Right renal cortex interstitium (tissue), 3 donors: ENCODE results near the gene NR6A1. TPM values are rescaled to one million over a fixed set of nuclear protein-coding genes. Genes with fewer than 3 reads are reported as not detected.

ENCODE experiments used
- DNase-seq, 3 donors: peaks; one replicate each; pipeline ENCODE4 v3.0.0-alpha.2; 2013; ENCODE audit warnings: low read depth in 3 of 3, low spot score in 2 of 3
- polyA plus RNA-seq, 3 donors: library from polyadenylated mRNA; unstranded; fragments of 120-200 nt; gene quantifications; one replicate each; pipeline ENCODE4 v1.2.1, GENCODE V29; 2013; ENCODE audit not compliant: insufficient read length in 3 of 3

Gene NR6A1
- polyA plus RNA-seq, 3 donors = 0.57 to 1.1 (median 0.89) TPM

DNA sequence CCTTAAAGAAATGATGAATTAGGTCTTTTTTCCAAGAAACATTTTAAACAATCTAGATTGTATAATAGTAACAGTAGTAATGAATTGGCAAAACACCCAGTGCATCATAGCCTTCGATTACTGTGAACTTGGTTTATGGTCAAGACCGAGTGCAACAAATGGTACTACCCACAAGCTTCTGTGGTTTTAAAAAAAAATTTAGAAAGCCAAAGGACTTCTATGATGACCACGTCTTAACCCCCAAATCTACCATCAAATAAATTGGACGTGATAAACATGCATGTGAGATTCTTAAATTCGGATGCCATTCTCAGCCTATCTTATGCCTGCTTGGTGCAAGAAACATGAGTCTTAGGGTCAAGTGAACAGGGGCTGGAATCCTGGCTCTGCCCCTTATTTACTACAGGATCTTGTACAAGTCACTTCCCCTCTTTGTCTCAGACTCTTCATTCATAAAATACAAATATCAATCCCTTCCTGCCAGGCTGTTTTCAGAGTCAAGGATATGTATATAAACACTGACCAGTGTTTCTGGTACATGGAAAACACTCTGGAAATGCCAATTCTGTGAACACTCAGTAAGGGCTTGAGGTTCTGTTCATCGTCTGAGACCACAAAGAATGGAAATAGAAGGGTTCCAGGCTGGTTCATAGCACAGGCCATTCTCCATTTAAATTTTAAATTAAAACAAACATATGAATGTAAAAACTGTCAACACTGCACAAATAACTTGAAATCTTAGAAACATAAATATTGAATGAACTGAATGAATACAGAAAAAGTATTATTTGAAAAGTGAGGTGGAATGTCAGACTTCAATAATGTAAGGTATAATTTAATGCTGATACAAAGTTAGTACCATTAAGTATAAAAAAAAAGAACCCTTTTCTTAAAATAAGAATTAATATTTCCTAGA lies 107.8 kb downstream of the NR6A1 start:
- DNase-seq = no peak

DNA sequence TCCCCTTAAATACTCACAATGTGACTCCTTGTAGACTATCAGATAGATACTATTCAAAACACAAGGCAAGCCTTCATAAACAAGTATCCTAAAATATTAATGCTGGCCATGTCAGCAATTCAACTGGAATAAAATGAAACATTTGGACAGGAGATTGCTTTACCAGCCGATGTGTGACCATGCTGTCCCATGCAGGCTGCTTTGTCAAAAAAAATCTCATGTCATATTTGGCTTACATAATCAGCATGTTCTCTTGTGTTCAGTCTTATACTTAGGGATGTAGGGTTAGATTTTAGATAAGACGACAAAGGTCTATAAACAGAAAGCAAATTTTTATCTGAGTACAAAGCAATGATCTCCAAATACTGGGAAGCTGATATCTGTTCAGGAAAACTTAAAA lies 108.5 kb downstream of the NR6A1 start:
- DNase-seq = no peak

DNA sequence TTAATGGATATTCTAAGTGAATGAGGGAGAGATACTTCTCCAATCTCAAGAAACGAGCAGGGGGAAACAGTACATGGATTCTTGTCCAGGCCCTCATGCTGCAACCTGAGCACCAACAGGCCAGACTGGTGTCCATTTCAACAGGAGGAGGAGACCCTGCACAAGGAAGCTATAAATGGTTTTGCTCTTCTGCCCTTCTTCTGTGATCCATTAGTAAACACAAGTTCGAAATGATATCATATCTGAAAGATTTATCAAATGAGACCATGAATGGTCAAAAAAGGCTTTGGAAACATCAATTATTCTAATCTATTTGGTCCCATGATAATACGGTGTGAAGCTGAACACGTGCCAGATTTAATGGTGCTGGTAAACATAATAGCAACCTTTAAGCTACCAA lies 109.8 kb downstream of the NR6A1 start:
- DNase-seq = no peak

DNA sequence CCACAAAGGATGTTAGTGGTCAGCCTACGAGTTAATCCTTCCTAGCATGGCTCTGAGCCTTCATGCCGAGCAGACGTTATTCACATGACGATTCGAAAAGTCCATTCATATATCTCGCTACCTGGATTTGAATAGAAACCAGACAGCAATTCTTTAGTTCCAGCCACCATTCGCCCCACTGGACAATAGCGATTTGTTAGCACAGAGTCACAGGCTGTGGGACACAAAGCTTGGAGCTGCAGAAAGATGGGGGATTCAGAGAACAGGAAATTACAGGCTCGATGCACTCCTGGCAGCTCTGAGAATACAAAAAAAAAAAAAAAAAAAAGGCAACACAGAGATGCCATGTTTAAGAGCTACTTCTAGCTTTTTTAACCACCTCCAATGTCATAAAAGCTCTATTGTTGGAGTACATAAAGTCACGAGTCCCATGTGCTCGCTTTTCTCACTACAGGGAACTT lies 110.7 kb downstream of the NR6A1 start:
- peak; percentile 58 to 76 (median 73) for DNase-seq

DNA sequence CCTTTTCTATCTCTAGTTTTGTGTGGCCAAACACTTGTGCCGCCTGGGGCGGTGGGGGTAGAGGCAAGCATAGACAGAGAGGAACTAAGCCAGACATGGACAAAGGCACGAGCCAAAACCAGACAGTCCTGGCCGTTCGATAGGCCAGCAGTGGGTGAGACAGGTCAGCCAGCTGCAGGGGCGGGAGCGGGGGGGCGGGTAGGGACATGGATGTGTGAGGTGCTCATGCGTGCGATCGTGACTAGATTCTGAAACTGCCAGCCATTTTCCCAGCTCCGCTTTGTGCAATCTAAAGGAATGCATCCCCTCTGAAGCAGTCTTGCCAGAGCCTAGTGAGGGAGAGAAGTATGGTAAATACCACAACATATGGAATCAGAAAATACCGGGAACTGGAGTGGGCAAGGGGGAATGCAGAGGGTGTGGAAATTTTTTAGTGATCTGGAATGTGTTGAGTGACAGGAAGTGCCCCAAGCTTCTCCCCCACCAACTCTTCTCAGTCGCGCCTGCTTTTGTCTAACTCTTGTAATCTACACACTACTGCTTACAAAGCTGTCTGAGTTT lies 111.9 kb downstream of the NR6A1 start:
- peak; percentile 75 to 85 (median 79) for DNase-seq

DNA sequence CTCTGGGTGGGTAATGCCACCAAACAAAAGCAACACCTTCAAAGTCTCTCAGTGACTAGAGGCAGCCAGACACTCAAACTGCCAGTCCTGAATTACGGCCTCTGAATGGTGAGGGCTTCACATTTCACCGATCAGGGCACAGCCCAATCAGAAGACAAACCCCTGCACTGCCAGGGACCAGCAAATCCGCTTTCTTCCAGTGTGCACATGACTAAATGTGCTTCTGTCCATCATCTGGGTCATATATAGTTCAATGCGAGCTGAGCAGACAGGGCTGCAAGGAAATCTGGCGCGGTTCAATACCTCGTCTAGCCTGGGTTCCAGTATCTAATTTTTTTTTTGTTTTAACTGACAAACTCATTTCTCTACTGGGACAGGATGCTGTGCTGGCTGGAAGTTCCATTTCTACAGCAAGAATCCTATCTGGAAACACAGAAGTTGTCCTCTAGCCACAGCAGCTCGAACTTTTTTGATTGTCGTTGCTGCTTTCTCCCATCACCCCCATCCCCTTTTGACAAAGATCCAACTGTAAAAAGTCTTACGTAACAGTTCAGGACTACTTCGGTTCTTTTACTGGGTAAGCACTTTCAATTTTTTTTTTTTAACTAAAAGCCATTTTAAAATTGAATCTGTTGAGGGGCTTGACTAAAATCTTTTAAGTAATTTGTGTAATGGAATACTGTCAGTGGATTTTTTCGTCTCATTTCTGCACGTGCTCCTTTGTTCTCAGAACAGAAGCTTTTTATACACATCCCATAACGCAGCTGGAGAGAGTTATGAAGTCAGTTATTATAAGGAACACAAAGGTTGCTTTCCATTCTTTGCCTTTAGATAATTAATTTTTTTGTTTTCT lies 112.7 kb downstream of the NR6A1 start:
- DNase-seq = peak; percentile 92 to 94 (median 94)

DNA sequence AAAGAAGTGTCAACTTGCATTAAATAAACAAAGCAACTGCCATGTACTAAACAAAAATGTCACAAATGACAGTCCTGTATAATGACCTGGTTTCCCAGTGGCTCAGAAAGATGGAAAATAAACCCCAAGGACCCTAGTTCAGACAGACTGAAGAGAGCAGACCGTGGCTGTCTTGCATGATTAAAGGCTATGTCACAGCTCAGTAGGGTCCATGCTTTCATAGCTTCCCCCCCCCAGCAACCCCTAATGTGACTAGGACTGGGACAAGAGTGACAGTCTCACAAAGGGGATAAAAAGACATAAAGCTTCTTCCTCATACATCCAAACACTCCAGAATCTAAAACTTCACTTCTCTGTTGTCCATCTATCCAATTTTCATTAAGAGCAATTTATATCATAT lies 113.6 kb downstream of the NR6A1 start:
- no peak for DNase-seq

DNA sequence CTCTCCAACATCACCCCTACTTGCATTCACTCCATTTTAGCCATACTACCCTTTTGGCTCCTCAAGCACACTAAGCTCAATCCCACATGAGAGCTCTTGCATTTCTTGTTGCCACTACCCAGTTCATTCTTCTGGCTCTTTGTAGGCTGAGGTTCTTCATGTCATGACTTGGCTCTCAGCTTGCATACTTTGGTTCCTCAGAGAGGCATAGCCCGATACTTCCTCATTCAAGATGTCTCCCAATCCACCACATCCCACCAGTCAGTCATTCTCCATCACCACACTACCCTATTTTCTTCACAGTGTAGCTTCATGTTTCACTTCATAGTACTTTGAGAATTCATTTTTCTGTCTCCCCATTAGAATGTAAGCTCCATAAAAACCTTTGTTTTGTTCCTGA lies 116.7 kb downstream of the NR6A1 start:
- DNase-seq = no peak

DNA sequence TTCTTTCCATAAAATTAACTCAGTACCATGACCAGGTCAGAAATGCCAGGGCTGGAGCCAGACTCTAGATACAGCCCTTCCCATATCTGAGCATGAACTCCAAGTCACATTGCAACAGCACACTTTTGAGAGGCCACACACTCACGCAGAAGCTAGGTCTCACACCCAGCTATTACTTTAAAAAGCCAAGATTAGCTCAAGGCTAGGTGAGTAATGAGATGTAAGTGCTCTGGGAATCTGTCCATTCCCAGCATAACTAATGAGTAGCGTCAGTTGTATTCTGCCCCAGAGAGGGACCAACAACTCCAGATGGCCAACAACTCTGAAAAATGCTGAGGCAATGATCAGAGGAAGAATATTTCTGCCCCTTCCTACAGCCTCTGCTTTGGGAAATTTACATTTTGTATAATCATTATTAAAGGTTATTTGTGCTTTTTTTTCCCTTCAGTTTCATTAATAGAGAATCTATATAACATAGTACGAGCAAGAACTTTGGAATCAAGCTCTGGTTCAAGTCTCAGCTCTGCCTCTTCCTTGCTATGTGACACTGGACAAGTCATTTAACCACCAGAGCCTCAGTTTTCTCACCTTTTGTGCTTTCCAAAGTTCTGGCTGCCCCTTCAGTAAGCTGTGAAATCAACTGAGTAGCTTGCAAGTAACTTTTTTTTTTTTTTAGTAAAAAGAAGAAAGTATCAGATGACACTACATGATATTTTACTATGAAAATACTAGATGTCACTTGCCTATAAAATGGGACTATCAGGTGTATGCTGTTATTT lies 118.3 kb downstream of the NR6A1 start:
- DNase-seq = no peak

DNA sequence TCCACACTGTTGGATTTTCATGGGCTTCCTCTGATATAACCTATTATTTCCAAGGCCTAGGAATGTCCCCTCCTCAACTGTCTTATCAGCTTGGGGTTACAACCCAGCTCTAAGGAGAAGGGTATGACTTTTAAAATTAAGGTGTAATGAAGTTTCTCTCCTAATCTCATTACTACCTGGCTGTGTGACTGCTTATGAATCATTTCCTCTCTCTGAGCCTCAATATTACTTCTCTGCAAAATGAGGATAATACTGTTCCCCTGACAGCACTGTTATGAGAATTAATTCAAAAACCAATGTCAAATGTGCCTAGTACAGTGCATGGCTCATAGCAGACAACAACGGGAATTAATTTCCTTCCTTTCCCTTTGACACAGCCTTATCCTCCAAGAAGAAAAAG lies 118.9 kb downstream of the NR6A1 start:
- DNase-seq = no peak

DNA sequence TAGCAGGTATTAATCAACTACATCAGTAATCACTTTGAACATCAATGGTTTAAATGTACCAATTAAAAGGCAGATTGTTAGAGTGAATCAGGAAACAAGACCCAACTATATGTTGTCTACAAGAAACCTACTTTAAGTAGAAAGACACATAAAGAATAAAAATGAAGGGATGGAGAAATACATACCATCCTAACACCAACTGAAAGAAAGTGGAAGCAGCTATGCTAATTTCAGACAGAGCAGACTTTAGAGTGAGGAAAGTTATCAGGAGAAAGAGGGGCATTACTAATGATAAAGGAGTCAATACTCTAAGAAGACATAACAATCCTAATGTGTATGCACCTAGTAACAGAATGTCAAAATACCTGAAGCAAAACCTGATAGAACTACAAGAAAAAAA lies 125.8 kb downstream of the NR6A1 start:
- DNase-seq = no peak

DNA sequence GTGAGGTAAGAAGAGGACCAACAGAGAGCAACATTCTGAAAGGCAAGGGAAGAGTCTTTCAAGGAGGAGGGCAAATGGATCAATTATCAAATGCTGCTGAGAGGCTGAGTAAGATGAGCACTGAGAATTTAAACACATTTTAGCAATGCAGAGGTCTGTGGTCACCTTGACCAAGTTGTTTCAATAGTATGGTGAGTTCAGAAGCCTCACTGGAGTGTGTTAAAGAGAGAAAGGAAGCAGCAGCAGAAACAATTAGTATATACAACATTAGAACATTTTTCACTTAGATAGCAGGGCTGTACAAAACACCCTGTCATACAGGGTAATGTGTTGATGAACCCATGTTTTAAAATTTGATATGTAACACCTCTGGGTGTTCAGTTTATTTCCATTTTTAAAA lies 131.5 kb downstream of the NR6A1 start:
- no peak for DNase-seq

DNA sequence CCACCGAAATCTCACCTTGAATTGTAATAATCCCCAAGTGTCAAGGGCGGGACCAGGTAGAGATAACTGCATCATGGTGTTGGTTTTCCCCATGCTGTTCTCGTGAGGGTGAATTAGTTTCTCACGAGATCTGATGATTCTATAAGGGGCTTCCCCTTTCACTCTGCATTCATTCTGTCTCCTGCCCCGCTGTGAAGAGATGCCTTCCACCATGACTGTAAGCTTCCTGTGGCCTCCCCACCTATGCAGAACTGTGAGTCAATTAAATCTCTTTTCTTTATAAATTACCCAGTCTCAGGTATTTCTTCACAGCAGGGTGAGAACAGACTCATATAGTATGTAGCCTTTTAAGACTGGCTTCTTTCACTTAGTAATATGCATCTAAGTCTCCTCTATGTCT lies 135.8 kb downstream of the NR6A1 start:
- DNase-seq = no peak

DNA sequence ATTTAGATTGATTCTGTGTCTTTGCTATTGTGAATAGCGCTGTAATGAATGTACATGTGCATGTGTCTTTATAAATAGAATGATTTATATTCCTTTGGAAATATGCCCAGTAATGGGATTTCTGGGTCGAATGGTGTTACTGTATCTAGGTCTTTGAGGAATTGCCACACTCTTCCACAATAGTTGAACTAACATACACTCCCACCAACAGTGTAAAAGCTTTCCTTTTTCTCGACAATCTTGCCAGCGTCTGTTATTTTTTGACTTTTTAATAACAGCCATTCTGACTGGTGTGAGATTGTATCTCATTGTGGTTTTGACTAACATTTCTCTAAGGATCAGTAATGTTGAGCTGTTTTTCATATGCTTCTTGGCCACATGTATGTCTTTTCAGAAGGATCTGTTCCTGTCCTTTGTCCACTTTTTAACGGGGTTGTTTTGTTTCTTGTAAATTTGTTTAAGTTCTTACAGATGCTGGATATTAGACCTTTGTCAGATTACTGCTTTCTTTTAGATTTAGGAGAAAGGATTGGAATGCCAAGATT lies 139.0 kb downstream of the NR6A1 start:
- DNase-seq = no peak

DNA sequence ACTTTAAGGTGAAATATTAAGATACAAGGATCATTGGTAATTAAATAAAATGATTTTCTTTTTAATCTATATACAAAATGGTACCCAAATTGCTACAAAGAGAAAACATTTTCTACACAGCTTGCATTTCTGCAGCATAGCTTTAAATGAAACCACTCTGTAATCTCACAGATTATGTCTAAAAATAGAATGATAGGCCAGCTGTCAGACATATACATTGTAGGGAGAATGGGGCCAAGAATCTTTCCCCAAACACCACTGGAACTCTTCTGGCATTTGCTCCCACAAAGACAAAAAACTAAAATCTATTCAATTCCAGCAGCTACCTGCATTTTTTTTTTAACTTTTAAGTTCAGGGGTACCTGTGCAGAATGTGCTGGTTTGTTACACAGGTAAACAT lies 139.8 kb downstream of the NR6A1 start:
- no peak for DNase-seq

DNA sequence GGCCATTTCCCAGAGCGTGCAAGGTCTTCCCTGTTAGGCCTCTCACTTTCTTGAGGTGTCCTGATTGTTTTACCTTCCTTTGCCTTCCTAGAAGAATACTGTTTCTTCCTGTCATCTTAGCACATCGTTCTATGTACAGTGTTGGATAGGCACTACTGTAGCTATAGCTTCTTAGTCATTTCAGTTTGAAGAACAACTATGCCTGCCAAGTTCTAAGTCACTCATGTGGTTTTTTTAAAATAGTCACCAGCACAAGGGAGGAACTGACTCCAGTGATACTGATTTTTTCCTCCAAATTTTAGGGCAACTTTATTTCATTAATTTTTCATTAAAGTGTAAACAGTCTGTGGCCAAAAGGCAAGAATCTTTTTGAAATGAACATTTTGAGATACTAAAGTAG lies 141.5 kb downstream of the NR6A1 start:
- no peak for DNase-seq

DNA sequence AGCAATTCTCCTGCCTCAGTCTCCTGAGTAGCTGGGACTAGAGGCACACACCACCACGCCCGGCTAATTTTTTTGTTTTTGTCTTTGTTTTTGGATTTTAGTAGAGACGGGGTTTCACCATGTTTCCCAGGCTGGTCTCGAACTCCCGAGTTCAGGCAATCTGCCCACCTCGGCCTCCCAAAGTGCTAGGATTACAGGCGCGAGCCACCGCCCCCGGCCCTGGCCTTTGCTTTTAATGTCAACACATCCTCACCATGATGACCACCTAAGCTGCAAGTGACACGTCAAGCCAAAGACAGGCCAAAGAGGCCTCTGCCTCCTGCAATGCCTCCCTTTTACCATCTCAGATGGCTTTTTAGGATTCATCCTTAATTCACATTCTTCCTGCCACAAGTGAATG lies 142.4 kb downstream of the NR6A1 start:
- DNase-seq = no peak

DNA sequence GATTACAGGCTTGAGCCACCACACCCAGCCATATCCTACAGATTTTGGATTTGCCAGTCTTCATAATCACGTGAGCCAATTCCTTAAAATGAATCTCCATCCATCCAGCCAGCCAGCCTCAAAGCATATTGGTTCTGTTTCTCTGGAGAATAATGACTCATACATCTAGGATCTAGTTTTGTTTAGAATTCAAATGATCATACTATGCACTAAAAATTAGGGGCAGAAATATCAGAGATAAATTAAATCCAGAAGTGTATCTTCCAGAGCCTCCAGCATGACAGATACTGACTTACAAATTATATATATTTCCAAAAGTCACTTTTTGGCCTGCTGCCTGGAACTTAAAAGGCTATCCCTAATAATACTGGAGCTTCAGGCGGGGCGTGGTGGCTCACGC lies 144.8 kb downstream of the NR6A1 start:
- no peak for DNase-seq

DNA sequence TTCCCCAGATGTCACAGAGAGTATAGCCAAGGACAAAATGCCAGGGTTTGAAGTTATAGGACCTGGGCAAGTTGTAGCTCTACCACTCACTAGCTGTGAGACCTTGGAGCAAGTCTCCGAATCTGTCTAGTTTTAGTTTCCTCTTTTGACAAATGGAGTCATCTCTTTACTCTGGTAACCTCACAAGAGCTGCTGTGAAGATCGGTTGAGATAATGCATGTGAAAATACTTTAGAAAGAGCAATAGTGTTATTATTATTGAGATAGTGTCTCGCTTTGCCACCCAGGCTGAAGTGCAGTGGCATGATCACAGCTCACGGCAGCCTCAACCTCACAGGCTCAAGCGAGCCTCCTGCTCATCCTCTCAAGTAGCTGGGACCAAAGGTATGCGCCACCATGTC lies 146.0 kb downstream of the NR6A1 start:
- no peak for DNase-seq

DNA sequence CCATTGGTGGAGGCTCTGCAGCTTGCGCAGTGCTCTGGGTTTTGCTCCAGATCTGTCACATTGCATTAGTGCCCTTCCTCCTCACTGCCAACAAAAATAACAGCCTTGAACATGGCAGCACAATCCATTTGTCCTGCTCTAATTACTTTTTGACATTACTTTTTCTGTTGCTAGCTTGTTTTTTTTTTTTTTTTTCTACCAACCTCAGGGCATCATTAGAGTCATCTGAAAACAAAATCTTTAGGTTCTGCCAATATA lies 146.4 kb downstream of the NR6A1 start:
- no peak for DNase-seq
